GM15510 (cell line): ENCODE data around the gene ECSCR.

Source experiments
- POLR2A ChIP-seq: IDR thresholded peaks from 3 replicates; pipeline ENCODE4 v1.6.1; 2011; ENCODE audit warnings: borderline replicate concordance; ENCODE audit not compliant: insufficient read length; ENCODE audit errors: extremely low read depth

Gene ECSCR

GRCh38 chr5:139462586-139463276 is at the start of gene ECSCR:
Gene ECSCR (minus strand): TSS chr5:139462743. CDS start chr5:139462670, 73 bp downstream.
- no peak for TF ChIP-seq POLR2A

- TF ChIP-seq POLR2A, result no peak
Measured at GRCh38 chr5:139501381-139501780, 38.8 kb upstream of the ECSCR start.

- no peak for TF ChIP-seq POLR2A
Measured at GRCh38 chr5:139495638-139496435, 33.3 kb upstream of the ECSCR start.

- no peak for TF ChIP-seq POLR2A
Measured at GRCh38 chr5:139494832-139495231, 32.3 kb upstream of the ECSCR start.

GRCh38 chr5:139494256-139494655 is 31.7 kb upstream of the ECSCR start:
- TF ChIP-seq POLR2A, result no peak

GRCh38 chr5:139492700-139493192 is 30.2 kb upstream of the ECSCR start:
- TF ChIP-seq POLR2A, result no peak

- TF ChIP-seq POLR2A, result no peak
Measured at GRCh38 chr5:139488260-139488659, 25.7 kb upstream of the ECSCR start.

- TF ChIP-seq POLR2A, result no peak
Measured at GRCh38 chr5:139486201-139486600, 23.7 kb upstream of the ECSCR start.

- no peak for TF ChIP-seq POLR2A
Measured at GRCh38 chr5:139482050-139482889, 19.7 kb upstream of the ECSCR start, which contains the start of gene STING1. Gene STING1 (minus strand): TSS chr5:139482758. CDS start chr5:139481704, 1,054 bp downstream.

GRCh38 chr5:139481580-139482049 is 19.1 kb upstream of the ECSCR start:
- TF ChIP-seq POLR2A, result no peak

- TF ChIP-seq POLR2A, result no peak
Measured at GRCh38 chr5:139481122-139481533, 18.6 kb upstream of the ECSCR start.

GRCh38 chr5:139475865-139476617 is 13.5 kb upstream of the ECSCR start:
- TF ChIP-seq POLR2A, result no peak

GRCh38 chr5:139474890-139475791 is 12.6 kb upstream of the ECSCR start:
- TF ChIP-seq POLR2A, result no peak

- no peak for TF ChIP-seq POLR2A
Measured at GRCh38 chr5:139473565-139473964, 11.0 kb upstream of the ECSCR start.

GRCh38 chr5:139473105-139473504 is 10.6 kb upstream of the ECSCR start:
- TF ChIP-seq POLR2A, result no peak
